Measurements from ENCODE around the gene NET1. TPM values are rescaled to one million over a fixed set of nuclear protein-coding genes. Genes with fewer than 3 reads are reported as not detected.

The NET1 gene
- total and polyA plus RNA-seq, 10 donors, result 4.6 to 19.5 (median 11.1) TPM

- Histone ChIP-seq H3K27ac (no peak overlapping the region), H3K36me3 (no peaks in the 10 kb centered on the region), H3K27me3 (replicated peaks in 1 of 7) (no peaks in the 10 kb centered on the region), H3K4me1 (no peaks in the 10 kb centered on the region), H3K9me3 (peaks cover 0 to 28% (median 18%) of the 10 kb centered on the region in 8 donors), H3K4me3 (no peak overlapping the region)
- intact Hi-C loops (cut with DNase I; ENCODE audit: low total_unique reads), result no loop called here
- no peak for DNase-seq
- 85 to 92% (median 90%) methylated on average over 3 of the region's 3 CpGs for WGBS, 5 donors
- TF ChIP-seq CTCF (IDR thresholded peaks at IDR 0.05 in 8 of 11, conservative IDR thresholded peaks at IDR 0.05 in 3 of 11), result no peak
- TF ChIP-seq POLR2AphosphoS5 (IDR thresholded peaks at IDR 0.05), result no peak
- TF ChIP-seq POLR2A (IDR thresholded peaks at IDR 0.05), result no peak
Measured at GRCh38 chr10:5419466-5420094, 7.2 kb downstream of the NET1 start.

- WGBS, 5 donors, result 24 to 45% (median 33%) methylated on average over 2 of the region's 2 CpGs
- TF ChIP-seq POLR2AphosphoS5 (IDR thresholded peaks at IDR 0.05) (no peak), POLR2A (IDR thresholded peaks at IDR 0.05) (no peak), CTCF (IDR thresholded peaks at IDR 0.05 in 8 of 11, conservative IDR thresholded peaks at IDR 0.05 in 3 of 11) (no peak)
Measured at GRCh38 chr10:5423771-5424170, 11.4 kb downstream of the NET1 start.

GRCh38 chr10:5424751-5425150, 12.4 kb downstream of the NET1 start:
- WGBS, 5 donors, result 60 to 91% (median 67%) methylated on average over 3 to 4 of the region's 4 CpGs
- no peak for TF ChIP-seq POLR2AphosphoS5 (IDR thresholded peaks at IDR 0.05)
- no peak for TF ChIP-seq POLR2A (IDR thresholded peaks at IDR 0.05)
- TF ChIP-seq CTCF (IDR thresholded peaks at IDR 0.05 in 8 of 11, conservative IDR thresholded peaks at IDR 0.05 in 3 of 11), result no peak
- intact Hi-C loops (cut with DNase I; ENCODE audit: low total_unique reads), result no loop called here
- H3K27ac ChIP-seq, result no peak overlapping the region
- no peaks in the 10 kb centered on the region for H3K27me3 ChIP-seq (replicated peaks in 1 of 7)
- no peak for DNase-seq
- H3K4me1 ChIP-seq, result no peaks in the 10 kb centered on the region
- H3K4me3 ChIP-seq, result no peak overlapping the region
- peaks cover 0 to 3% (median 0%) of the 10 kb centered on the region in 8 donors for H3K9me3 ChIP-seq
- no peaks in the 10 kb centered on the region for H3K36me3 ChIP-seq

More at GRCh38 chr10:5423771-5424170, 11.4 kb downstream of the NET1 start:
- Histone ChIP-seq H3K4me3 (no peak overlapping the region), H3K27me3 (replicated peaks in 1 of 7) (no peaks in the 10 kb centered on the region), H3K36me3 (no peaks in the 10 kb centered on the region), H3K9me3 (peaks cover 0 to 11% (median 8%) of the 10 kb centered on the region in 8 donors), H3K4me1 (no peaks in the 10 kb centered on the region), H3K27ac (no peak overlapping the region)
- DNase-seq, result no peak
- intact Hi-C loops (cut with DNase I; ENCODE audit: low total_unique reads), result no loop called here

- intact Hi-C loops (cut with DNase I; ENCODE audit: low total_unique reads), result no loop called here
- DNase-seq, result no peak
- WGBS, 5 donors, result 69 to 87% (median 72%) methylated on average over 2 of the region's 2 CpGs
- Histone ChIP-seq H3K27ac (no peak overlapping the region), H3K9me3 (peaks cover 0 to 9% (median 3%) of the 10 kb centered on the region in 8 donors), H3K27me3 (replicated peaks in 1 of 7) (no peaks in the 10 kb centered on the region), H3K4me1 (no peaks in the 10 kb centered on the region), H3K4me3 (no peak overlapping the region), H3K36me3 (peaks cover 0 to 9% (median 0%) of the 10 kb centered on the region in 6 donors)
- TF ChIP-seq POLR2AphosphoS5 (IDR thresholded peaks at IDR 0.05) (no peak), CTCF (IDR thresholded peaks at IDR 0.05 in 8 of 11, conservative IDR thresholded peaks at IDR 0.05 in 3 of 11) (no peak), POLR2A (IDR thresholded peaks at IDR 0.05) (no peak)
Measured at GRCh38 chr10:5428133-5428532, 15.8 kb downstream of the NET1 start.
